Stomach (tissue), 4 donors: ENCODE measurements around the gene SNX1.

Experiments
- POLR2AphosphoS5 ChIP-seq, 3 donors: sonication (generic); formaldehyde crosslinking; IDR thresholded peaks; one replicate each; pipeline ENCODE4 v1.6.1; 2016; ENCODE audit warnings: antibody characterized with exemption in 3 of 3
- TF ChIP-seq, protein P1 (sequence below), 7 experiments: fragments of 450-650 bp in 4 of 7; fragments of 200-600 bp in 3 of 7; sonication (generic) in 3 of 7; IDR thresholded peaks; one replicate each; pipeline ENCODE4 v1.5.1; 2016 to 2019; ENCODE audit warnings: antibody characterized with exemption in 7 of 7, control low read depth in 2 of 7, mild to moderate bottlenecking in 1 of 7

DNA sequence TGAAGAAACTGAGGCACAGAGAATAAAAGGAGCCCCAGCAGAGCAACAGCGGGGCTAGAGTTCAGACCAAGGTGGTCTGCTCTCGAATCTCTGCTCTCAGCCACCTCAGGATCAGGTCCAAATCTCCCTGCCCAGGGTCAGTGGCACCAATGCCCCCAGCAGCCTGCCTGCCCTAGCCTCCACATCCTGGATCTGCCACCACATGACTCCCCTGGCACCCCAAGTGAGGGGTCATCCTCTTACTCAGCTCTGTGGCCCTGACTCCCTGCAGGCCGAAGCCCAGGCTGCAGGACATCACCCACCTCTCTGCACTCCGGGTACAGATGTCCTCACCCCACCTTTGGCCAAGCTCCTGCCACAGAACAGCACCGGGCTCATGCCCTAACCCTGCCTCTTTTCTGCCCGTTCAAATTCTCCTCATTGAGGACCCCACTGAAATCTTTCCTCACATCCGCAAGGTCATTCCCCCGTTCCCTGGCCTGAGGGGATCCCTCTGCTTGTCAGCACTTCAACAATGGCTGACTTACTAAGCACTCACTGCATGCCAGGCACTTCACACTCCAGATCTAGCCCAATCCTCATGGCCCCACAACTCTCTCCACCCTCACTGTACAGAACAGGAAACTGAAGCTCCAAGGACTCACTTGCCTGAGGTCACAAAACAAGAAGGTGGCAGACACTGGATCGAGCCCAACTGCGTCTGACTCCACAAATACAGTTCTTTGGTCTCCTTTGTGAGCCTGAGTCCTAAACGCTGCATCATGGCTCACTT is 62.8 kb downstream of the SNX1 start:
- TF ChIP-seq, protein P1, sequence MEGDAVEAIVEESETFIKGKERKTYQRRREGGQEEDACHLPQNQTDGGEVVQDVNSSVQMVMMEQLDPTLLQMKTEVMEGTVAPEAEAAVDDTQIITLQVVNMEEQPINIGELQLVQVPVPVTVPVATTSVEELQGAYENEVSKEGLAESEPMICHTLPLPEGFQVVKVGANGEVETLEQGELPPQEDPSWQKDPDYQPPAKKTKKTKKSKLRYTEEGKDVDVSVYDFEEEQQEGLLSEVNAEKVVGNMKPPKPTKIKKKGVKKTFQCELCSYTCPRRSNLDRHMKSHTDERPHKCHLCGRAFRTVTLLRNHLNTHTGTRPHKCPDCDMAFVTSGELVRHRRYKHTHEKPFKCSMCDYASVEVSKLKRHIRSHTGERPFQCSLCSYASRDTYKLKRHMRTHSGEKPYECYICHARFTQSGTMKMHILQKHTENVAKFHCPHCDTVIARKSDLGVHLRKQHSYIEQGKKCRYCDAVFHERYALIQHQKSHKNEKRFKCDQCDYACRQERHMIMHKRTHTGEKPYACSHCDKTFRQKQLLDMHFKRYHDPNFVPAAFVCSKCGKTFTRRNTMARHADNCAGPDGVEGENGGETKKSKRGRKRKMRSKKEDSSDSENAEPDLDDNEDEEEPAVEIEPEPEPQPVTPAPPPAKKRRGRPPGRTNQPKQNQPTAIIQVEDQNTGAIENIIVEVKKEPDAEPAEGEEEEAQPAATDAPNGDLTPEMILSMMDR (IDR thresholded peaks at IDR 0.05) = no peak
- no peak for TF ChIP-seq POLR2AphosphoS5 (IDR thresholded peaks at IDR 0.05)
